ENCODE results near the gene SNX22. TPM values are rescaled to one million over a fixed set of nuclear protein-coding genes. Genes with fewer than 3 reads are reported as not detected.

Gene SNX22
- 1.1 and 1.7 TPM in 2 replicates for polyA plus RNA-seq

GRCh38 chr15:64151727-64152506, at the start of gene SNX22:
Gene SNX22 (plus strand): TSS chr15:64151731. CDS start chr15:64151776, 45 bp downstream.

GRCh38 chr15:64162869-64163658, 11.5 kb downstream of the SNX22 start, which contains the start of gene PPIB:
Gene PPIB (minus strand): TSS chr15:64163022. CDS start chr15:64162986, 36 bp downstream.

Other genes with a start within 250 kb of the SNX22 start
- gene DAPK2, start 105.2 kb upstream of the SNX22 start, polyA plus RNA-seq, result 0.29 and 0.46 TPM in 2 replicates
- gene CIAO2A, start 57.9 kb upstream of the SNX22 start, polyA plus RNA-seq, result 122 and 130 TPM in 2 replicates
- gene SNX1, start 55.7 kb upstream of the SNX22 start, polyA plus RNA-seq, result 21.7 and 29.4 TPM in 2 replicates
- gene PPIB, start 11.3 kb downstream of the SNX22 start, polyA plus RNA-seq, result 345 and 379 TPM in 2 replicates
- gene CSNK1G1, start 204.4 kb downstream of the SNX22 start, polyA plus RNA-seq, result 3.8 and 7.3 TPM in 2 replicates
- 0.11 and 2.1 TPM in 2 replicates for gene PCLAF, start 229.7 kb downstream of the SNX22 start, polyA plus RNA-seq
- gene TRIP4, start 236.1 kb downstream of the SNX22 start, polyA plus RNA-seq, result 21.2 and 21.9 TPM in 2 replicates